Epithelial cell of proximal tubule (primary cell): Measurements from ENCODE around the gene ACSL1. TPM values are rescaled to one million over a fixed set of nuclear protein-coding genes. Genes with fewer than 3 reads are reported as not detected.

Experiments
- DNase-seq: peaks from one replicate; pipeline ENCODE4 v3.0.0-alpha.2; 2011; ENCODE audit warnings: low read depth
- H3K4me3 ChIP-seq: 2 replicates; pipeline ENCODE4 v1.5.1; 2011; ENCODE audit warnings: low read depth, mild to moderate bottlenecking, low read length
- total RNA-seq: library from RNA; depleted of rRNA; stranded (reverse); fragments of >200 nt; gene quantifications from 2 replicates; pipeline ENCODE4 v1.2.3, GENCODE V29; 2015
- TF ChIP-seq, protein P1 (sequence below): conservative IDR thresholded peaks from 2 replicates; pipeline ENCODE4 v1.5.1; 2012; ENCODE audit warnings: low read depth, mild to moderate bottlenecking, low read length

Gene ACSL1
- total RNA-seq, 1 donor from 2014 or later = 18.5 TPM

DNA sequence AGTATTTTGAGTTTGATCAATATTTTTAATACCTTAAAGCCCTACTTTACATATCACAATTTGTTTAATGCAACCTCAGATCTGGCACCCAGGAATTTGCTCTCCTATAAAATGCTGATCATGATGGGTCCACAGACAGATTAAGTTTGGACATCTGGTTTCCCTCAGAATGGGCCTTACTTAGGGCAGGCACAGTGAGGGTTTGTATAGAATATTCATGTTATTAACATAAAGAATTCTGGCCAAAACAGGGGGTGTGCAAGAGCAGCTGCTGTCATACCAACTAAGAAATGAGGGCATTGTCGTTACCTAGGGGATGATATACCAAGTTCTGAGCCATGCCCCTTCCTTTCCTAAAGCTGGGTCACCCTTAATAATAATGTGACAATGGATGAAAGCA lies 54.4 kb downstream of the ACSL1 start:
- H3K4me3 ChIP-seq = no peak overlapping the region
- TF ChIP-seq, protein P1, sequence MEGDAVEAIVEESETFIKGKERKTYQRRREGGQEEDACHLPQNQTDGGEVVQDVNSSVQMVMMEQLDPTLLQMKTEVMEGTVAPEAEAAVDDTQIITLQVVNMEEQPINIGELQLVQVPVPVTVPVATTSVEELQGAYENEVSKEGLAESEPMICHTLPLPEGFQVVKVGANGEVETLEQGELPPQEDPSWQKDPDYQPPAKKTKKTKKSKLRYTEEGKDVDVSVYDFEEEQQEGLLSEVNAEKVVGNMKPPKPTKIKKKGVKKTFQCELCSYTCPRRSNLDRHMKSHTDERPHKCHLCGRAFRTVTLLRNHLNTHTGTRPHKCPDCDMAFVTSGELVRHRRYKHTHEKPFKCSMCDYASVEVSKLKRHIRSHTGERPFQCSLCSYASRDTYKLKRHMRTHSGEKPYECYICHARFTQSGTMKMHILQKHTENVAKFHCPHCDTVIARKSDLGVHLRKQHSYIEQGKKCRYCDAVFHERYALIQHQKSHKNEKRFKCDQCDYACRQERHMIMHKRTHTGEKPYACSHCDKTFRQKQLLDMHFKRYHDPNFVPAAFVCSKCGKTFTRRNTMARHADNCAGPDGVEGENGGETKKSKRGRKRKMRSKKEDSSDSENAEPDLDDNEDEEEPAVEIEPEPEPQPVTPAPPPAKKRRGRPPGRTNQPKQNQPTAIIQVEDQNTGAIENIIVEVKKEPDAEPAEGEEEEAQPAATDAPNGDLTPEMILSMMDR = no peak

DNA sequence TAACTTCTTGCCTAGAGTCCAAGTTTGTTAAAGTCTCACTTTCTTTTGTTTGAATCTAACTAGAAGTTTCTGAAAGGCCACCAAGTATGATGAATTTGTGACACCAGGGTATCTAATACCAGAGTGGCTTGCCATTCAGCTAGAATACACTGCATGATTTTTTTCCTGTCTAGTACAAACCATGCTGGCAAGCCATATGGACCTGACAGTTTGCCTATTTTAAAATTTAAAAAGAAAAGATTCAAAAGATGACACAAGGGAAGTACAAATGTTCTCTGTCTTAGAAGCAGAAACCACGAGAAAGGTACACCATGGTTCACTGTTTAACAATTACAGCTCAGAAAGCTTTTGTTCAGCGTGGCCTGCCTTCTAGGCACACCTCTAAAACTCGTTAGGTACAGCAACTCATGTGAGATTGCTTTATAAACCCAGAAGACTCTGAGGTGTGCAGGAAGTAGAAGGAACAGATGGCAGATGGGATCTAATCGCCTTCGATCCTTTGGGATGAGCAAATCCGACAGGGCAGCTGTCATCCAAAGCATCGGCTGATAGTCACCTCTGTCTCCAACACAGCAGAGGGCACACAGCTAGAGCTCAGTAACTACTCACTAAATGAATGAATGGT lies 56.5 kb downstream of the ACSL1 start:
- TF ChIP-seq, protein P1 = no peak
- DNase-seq = no peak
- no peak overlapping the region for H3K4me3 ChIP-seq

More for the DNA sequence above, 54.4 kb downstream of the ACSL1 start:
- DNase-seq = no peak

DNA sequence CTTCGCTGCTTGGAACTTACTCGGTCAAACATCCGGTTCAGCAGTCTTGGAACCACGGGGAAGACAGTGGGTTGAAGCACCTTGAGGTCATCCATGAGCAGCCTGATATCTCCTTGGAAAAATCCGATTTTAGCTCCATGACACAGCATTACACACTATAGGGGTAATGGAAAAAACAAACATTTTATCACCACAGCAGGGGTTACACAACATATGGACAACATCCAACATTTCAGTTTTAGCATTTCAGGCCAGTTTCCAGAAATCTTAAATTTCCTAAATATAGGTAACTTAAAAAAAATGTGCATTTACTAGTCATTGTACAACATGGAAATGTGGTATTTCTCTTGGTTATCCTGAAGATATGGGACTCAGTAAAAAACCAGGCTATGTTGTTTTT lies 57.5 kb downstream of the ACSL1 start:
- DNase-seq = no peak

DNA sequence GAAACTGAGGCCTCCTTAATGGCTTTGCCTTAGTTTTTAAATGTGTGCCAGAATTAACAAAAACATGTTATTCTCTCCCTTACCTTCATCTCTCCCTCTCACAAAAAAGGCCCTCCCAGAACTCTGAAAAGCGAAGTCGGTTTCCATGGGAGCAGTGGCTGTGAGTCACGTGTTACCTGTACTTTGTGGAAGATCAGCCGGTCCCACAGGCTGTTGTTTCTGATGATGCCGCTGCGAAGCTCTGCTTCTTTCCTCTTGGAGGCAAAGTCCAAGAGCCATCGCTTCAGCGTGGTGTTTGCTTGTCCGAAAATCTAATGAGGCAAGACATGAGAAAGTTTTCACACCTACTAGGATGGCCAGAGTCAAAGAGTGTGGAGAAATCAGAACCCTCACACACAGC lies 59.3 kb downstream of the ACSL1 start:
- TF ChIP-seq, protein P1 = no peak

More for the DNA sequence above, 57.5 kb downstream of the ACSL1 start:
- no peak overlapping the region for H3K4me3 ChIP-seq
- TF ChIP-seq, protein P1 = no peak

DNA sequence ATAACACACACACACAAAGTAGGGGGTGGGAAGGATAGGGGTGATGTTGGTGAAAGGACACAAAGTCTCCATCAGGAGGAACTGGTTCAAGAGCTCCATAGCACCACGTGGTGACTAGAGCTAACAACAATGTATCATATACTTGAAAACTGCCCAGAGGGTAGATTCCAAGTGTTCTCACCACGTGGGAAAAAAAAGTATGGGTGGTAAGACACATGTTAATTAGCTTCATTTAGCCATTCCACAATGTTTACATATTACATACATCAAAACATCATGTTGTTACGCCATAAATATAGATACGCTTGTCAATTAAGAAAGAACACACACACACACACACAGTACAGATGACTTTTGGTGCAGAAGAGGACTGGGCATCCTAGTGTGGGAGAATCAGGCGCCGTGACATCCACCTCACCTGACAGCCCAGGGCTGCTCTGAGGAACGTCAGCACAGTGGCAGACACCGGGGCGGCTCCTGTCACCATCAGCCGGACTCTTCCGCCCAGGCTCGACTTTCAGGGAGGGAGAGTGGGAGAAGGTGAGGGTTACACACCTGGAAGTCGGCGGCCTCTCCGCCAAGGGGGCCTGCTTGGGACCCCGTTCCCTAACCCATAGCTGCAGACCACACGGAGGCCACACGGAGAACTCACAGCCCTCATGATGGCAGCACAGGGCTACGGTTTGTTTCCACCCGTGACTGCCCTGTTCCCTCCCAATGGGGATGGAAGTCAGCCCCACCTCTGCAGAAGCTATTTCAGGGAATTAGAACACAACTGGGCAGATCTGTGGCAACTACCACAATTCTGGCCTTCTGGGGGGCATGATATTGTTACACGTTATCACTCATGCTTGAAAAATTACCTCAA lies 60.1 kb downstream of the ACSL1 start:
- no peak overlapping the region for H3K4me3 ChIP-seq
- no peak for DNase-seq
- TF ChIP-seq, protein P1 = no peak

More for the DNA sequence above, 59.3 kb downstream of the ACSL1 start:
- DNase-seq = no peak
- H3K4me3 ChIP-seq = no peak overlapping the region

DNA sequence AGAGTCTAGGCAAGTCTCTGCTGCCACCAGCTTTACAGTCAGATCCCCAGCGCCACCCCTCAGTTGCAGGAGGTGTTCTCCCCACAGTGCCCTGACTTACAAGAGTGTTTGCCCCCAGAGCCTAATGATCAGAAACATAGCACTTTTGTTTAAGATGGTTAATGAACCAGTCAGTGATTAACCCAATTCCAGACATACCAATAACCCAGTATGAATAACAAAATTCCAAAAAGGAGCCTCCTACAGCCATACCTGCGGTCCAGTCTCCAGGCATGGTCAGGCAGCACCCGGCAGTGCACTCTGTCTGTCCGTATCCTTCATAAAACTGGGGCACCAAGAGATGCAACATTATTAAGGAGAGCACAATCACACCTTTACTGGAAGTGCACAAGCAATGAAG lies 61.2 kb downstream of the ACSL1 start:
- no peak for DNase-seq
- TF ChIP-seq, protein P1 = no peak
- H3K4me3 ChIP-seq = no peak overlapping the region
